Measurements from ENCODE around the gene FDX2. TPM values are rescaled to one million over a fixed set of nuclear protein-coding genes. Genes with fewer than 3 reads are reported as not detected.

FDX2 gene
- total and polyA plus RNA-seq, 2 of the 13 experiments (the other 11 are each of a cell fraction or from before 2014, with no cell fraction given) = 21.0 to 24.7 TPM

DNA sequence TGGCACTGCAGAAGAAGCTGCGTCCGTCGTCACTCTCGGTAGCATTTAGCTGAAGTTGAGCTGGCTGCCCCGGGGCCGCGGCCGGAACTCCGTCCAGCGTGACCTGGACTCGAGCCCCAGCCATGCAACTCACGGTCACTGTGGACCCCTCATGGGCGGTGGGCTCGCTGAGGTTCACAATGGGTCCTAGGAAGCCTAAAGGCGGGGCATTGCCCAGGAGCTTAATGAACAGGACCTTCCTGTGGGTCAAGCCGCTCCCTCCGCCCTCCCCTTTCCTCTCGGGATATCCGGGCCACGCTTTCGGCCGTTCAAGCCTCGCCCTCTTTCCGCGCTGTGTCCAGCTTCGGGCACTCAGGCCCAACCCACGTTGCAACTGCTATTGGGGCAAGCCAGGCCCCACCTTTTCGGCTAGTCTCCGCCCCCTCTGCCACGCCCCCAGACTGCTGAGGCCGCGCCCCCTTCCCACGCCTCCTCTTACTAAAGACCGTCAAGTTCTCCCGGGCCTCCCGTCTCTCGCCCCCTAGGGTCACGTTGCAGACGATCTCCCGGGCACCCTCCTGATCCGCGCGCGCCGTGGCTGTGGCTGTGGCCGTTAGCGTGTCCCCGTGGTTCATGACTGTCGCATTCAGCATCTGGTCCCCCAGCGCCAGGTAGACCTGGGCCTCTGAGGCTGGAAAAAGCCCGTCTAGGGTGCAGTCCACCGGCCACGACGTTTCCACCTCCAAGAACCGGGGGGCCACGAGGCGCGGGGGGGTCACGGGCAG lies 19.0 kb upstream of the FDX2 start (continued):
- TF ChIP-seq, protein P1, sequence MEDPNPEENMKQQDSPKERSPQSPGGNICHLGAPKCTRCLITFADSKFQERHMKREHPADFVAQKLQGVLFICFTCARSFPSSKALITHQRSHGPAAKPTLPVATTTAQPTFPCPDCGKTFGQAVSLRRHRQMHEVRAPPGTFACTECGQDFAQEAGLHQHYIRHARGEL (CRISPR knock-in tag; IDR thresholded peaks at IDR 0.05) = no peak
- TF ChIP-seq ZNF850 (CRISPR knock-in tag; conservative IDR thresholded peaks at IDR 0.05) (no peak), ATM (IDR thresholded peaks at IDR 0.05; ENCODE audit: borderline replicate concordance) (no peak), ZNF891 (CRISPR knock-in tag; IDR thresholded peaks at IDR 0.05) (no peak; the same call in 1 of the 2 replicates), ZNF282 (IDR thresholded peaks at IDR 0.05; ENCODE audit: partially characterized antibody) (no peak), ZNF574 (CRISPR knock-in tag; IDR thresholded peaks at IDR 0.05) (peak; percentile 77), ZNF546 (CRISPR knock-in tag; conservative IDR thresholded peaks at IDR 0.05) (no peak), MYNN (CRISPR knock-in tag; IDR thresholded peaks at IDR 0.05; ENCODE audit: low read depth) (no peak), CENPT (CRISPR knock-in tag; IDR thresholded peaks at IDR 0.05; ENCODE audit: low read depth) (no peak), SNAPC2 (CRISPR knock-in tag; IDR thresholded peaks at IDR 0.05) (peak; percentile 24; the same call in 1 of the 2 replicates), MATR3 (CRISPR knock-in tag; IDR thresholded peaks at IDR 0.05) (no peak), TRAFD1 (CRISPR knock-in tag; IDR thresholded peaks at IDR 0.05; ENCODE audit: borderline replicate concordance) (peak; percentile 48; the same call in 1 of the 2 replicates), ZNF615 (CRISPR knock-in tag; IDR thresholded peaks at IDR 0.05; ENCODE audit: borderline replicate concordance) (no peak), ZNF10 (CRISPR knock-in tag; IDR thresholded peaks at IDR 0.05; ENCODE audit: borderline replicate concordance, low read depth) (no peak), DNMT3B (CRISPR knock-in tag; conservative IDR thresholded peaks at IDR 0.05) (no peak), ZNF597 (CRISPR knock-in tag; IDR thresholded peaks at IDR 0.05) (0 out of 2 replicates have a peak, but pooled peaks have one; percentile 51)
- TF ChIP-seq, protein P2, sequence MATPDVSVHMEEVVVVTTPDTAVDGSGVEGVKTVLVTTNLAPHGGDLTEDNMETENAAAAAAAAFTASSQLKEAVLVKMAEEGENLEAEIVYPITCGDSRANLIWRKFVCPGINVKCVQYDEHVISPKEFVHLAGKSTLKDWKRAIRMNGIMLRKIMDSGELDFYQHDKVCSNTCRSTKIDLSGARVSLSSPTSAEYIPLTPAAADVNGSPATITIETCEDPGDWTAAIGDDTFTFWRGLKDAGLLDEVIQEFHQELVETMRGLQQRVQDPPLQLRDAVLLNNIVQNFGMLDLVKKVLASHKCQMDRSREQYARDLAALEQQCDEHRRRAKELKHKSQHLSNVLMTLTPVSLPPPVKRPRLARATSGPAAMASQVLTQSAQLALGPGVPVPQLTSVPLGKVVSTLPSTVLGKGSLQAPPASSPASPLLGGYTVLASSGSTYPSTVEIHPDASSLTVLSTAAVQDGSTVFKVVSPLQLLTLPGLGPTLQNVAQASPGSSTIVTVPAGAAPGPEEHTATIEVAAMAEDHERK (CRISPR knock-in tag; IDR thresholded peaks at IDR 0.05; ENCODE audit: low read depth) = no peak
- TF ChIP-seq, protein P3, sequence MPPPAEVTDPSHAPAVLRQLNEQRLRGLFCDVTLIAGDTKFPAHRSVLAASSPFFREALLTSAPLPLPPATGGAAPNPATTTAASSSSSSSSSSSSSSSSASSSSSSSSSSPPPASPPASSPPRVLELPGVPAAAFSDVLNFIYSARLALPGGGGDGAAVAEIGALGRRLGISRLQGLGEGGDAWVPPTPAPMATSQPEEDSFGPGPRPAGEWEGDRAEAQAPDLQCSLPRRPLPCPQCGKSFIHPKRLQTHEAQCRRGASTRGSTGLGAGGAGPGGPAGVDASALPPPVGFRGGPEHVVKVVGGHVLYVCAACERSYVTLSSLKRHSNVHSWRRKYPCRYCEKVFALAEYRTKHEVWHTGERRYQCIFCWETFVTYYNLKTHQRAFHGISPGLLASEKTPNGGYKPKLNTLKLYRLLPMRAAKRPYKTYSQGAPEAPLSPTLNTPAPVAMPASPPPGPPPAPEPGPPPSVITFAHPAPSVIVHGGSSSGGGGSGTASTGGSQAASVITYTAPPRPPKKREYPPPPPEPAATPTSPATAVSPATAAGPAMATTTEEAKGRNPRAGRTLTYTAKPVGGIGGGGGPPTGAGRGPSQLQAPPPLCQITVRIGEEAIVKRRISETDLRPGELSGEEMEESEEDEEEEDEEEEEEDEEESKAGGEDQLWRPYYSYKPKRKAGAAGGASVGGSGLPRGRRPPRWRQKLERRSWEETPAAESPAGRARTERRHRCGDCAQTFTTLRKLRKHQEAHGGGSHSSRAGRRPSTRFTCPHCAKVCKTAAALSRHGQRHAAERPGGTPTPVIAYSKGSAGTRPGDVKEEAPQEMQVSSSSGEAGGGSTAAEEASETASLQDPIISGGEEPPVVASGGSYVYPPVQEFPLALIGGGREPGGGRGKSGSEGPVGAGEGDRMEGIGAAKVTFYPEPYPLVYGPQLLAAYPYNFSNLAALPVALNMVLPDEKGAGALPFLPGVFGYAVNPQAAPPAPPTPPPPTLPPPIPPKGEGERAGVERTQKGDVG (CRISPR knock-in tag; IDR thresholded peaks at IDR 0.05; ENCODE audit: borderline replicate concordance) = peak; percentile 73
